22Rv1 (cell line): ENCODE data around the gene RNF217.

Experiments used
- CTCF ChIP-seq: fragments of 450-650 bp; IDR thresholded peaks from 2 replicates; pipeline ENCODE4 v1.5.1; 2017; ENCODE audit warnings: mild to moderate bottlenecking
- ZFX ChIP-seq: fragments of 450-650 bp; IDR thresholded peaks from 2 replicates; pipeline ENCODE4 v1.6.1; 2017; ENCODE audit warnings: antibody characterized with exemption, borderline replicate concordance

GRCh38 chr6:125004797-125005595 lies 42.8 kb downstream of the RNF217 start:
- TF ChIP-seq CTCF (no peak), ZFX (no peak)
